ENCODE results near the gene CLDN6.

GRCh38 chr16:3065742-3066439, 47.9 kb upstream of the CLDN6 start:
- no peak for TF ChIP-seq EZH2phosphoT487 (IDR thresholded peaks at IDR 0.05; ENCODE audit: borderline replicate concordance, low read depth, low read length)
- no peak for TF ChIP-seq CTCF (conservative IDR thresholded peaks at IDR 0.05; ENCODE audit: low read length)
